HepG2 (cell line): ENCODE results near the gene MBD4. TPM values are rescaled to one million over a fixed set of nuclear protein-coding genes. Genes with fewer than 3 reads are reported as not detected.

Experiments used
- ARID5B ChIP-seq: IDR thresholded peaks from 2 replicates; pipeline ENCODE4 v1.4.0; 2020; ENCODE audit warnings: mild to moderate bottlenecking, missing genetic modification reagents
- FOXA3 ChIP-seq: IDR thresholded peaks from 2 replicates; pipeline ENCODE4 v1.6.1; 2016; ENCODE audit warnings: missing genetic modification reagents, missing compliant biosample characterization
- GATAD2A ChIP-seq: IDR thresholded peaks from 2 replicates; pipeline ENCODE4 v1.6.1; 2016
- HOMEZ ChIP-seq: IDR thresholded peaks from 2 replicates; pipeline ENCODE4 v1.6.1; 2016; ENCODE audit warnings: low read depth
- MTA1 ChIP-seq: sonication (generic); formaldehyde crosslinking; IDR thresholded peaks from 2 replicates; pipeline ENCODE4 v1.4.0; 2020; ENCODE audit warnings: missing genetic modification reagents, mild to moderate bottlenecking, borderline replicate concordance
- PCBP2 ChIP-seq: fragments of 200-400 bp; formaldehyde crosslinking; optimal IDR thresholded peaks from 2 replicates; pipeline ENCODE3; 2018; ENCODE audit warnings: low read length, low read depth; ENCODE audit not compliant: poor library complexity, severe bottlenecking
- RNF219 ChIP-seq: sonication (generic); formaldehyde crosslinking; IDR thresholded peaks from 2 replicates; pipeline ENCODE4 v1.5.0; 2020; ENCODE audit warnings: mild to moderate bottlenecking, missing genetic modification reagents
- ZNF142 ChIP-seq: sonication (generic); formaldehyde crosslinking; IDR thresholded peaks from 2 replicates; pipeline ENCODE4 v1.4.0; 2020; ENCODE audit warnings: missing genetic modification reagents
- ZNF567 ChIP-seq: sonication (generic); formaldehyde crosslinking; IDR thresholded peaks from 2 replicates; pipeline ENCODE4 v1.8.1; 2023; ENCODE audit warnings: mild to moderate bottlenecking, missing genetic modification reagents, borderline replicate concordance
- ZNF660 ChIP-seq: sonication (generic); formaldehyde crosslinking; IDR thresholded peaks from 2 replicates; pipeline ENCODE4 v1.5.1; 2020; ENCODE audit warnings: mild to moderate bottlenecking, low read depth, missing genetic modification reagents, borderline replicate concordance
- ZUFSP ChIP-seq: sonication (generic); formaldehyde crosslinking; IDR thresholded peaks from 2 replicates; pipeline ENCODE4 v1.9.0; 2021; ENCODE audit warnings: missing genetic modification reagents, mild to moderate bottlenecking, borderline replicate concordance
- polyA plus RNA-seq, 8 experiments: library from polyadenylated mRNA; depleted of rRNA in 3 of 8; stranded (reverse) in 7 of 8; unstranded in 1 of 8; fragments of >200 nt; fragmentation: Illumina TruSeq in 4 of 8; extraction: Trizol in 4 of 8; gene quantifications; 2 replicates each; pipeline versions ENCODE4 v1.2.1 to v1.2.3, GENCODE V29; 2011 to 2016; ENCODE audit warnings: low read depth in 4 of 8, missing spikeins in 1 of 8, mixed read lengths in 1 of 8; ENCODE audit not compliant: insufficient read depth in 1 of 8
- total RNA-seq, 5 experiments: library from RNA; depleted of rRNA; stranded (reverse); fragments of >200 nt; fragmentation: Illumina TruSeq; extraction: Trizol; gene quantifications; 2 replicates each; pipeline ENCODE4 v1.2.3, GENCODE V29; 2016; ENCODE audit warnings: low read depth in 1 of 5

Gene MBD4
- total and polyA plus RNA-seq, 2 of the 13 experiments (the other 11 are each of a cell fraction or from before 2014, with no cell fraction given), result 14.9 to 25.3 TPM

- TF ChIP-seq PCBP2 (no peak), ZNF142 (no peak), RNF219 (CRISPR knock-in tag) (no peak), ZNF567 (CRISPR knock-in tag) (no peak), FOXA3 (peak; percentile 57), ZNF660 (CRISPR knock-in tag) (no peak), MTA1 (CRISPR knock-in tag) (no peak), ZUFSP (CRISPR knock-in tag) (no peak), HOMEZ (CRISPR knock-in tag) (0 out of 2 replicates have a peak, but pooled peaks have one; percentile 11), GATAD2A (CRISPR knock-in tag) (0 out of 2 replicates have a peak, but pooled peaks have one; percentile 34), ARID5B (CRISPR knock-in tag) (0 out of 2 replicates have a peak, but pooled peaks have one; percentile 11)
Measured at GRCh38 chr3:129424185-129424841, 15.4 kb downstream of the MBD4 start (continued).
